T-helper 2 cell treated with Interferon-gamma antibody and Interleukin-4, amounts not matched to agents 100 ng/mL and 5 ng/mL, for 36 hours (primary cell): ENCODE results near the gene OTX1. TPM values are rescaled to one million over a fixed set of nuclear protein-coding genes. Genes with fewer than 3 reads are reported as not detected.
"Not testable (repeated sequence)": the region's sequence is repeated elsewhere in the genome, so short reads cannot be mapped to it uniquely, and the experiment has no call there.

Experiments used
- intact Hi-C: fragments of 100-400 bp; cut with micrococcal nuclease; formaldehyde crosslinking; loops from one replicate; pipeline ENCODE4 v1.15.1; 2023
- total RNA-seq: library from RNA; stranded (reverse); gene quantifications from 2 replicates; pipeline ENCODE4 v1.2.3, GENCODE V29; 2022

OTX1 gene
- not detected in 2 replicates for total RNA-seq

GRCh38 chr2:63050334-63051041 is at the start of gene OTX1:
TSS of gene OTX1 (plus strand) at chr2:63050830. CDS start at chr2:63052991, 2,161 bp downstream.
- intact Hi-C loops, result no loop called here

DNA sequence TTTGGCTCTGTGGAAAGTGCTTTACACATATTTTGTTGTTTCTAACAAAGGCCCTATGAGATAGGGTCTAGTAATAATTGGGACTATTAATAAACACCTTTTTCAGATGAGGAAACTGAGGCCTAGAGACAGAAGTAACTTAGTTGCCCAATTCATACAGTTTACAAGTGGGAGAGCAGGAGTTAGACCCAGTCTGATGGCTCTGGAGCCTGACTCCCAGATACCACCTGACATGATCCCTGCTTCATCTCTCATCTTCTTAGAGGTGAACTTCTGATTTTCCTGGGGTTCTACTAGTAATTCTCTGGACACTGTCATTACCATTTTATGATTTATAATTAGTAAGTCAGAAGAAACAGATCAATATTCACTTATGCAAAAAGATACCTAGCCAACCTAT is 49.1 kb upstream of the OTX1 start:
- intact Hi-C loops, result no loop called here

- intact Hi-C loops, result no loop called here
Observed at GRCh38 chr2:63003351-63003750, 47.3 kb upstream of the OTX1 start.

- intact Hi-C loops, result no loop called here
Observed at GRCh38 chr2:63007813-63008458, 42.7 kb upstream of the OTX1 start.

- intact Hi-C loops, result no loop called here
Observed at GRCh38 chr2:63008838-63009237, 41.8 kb upstream of the OTX1 start.

- intact Hi-C loops, result no loop called here
Observed at GRCh38 chr2:63009490-63009889, 41.1 kb upstream of the OTX1 start.

- intact Hi-C loops, result no loop called here
Observed at GRCh38 chr2:63012541-63012940, 38.1 kb upstream of the OTX1 start.

GRCh38 chr2:63013438-63013837 is 37.2 kb upstream of the OTX1 start:
- intact Hi-C loops, result no loop called here

GRCh38 chr2:63015389-63015788 is 35.2 kb upstream of the OTX1 start:
- intact Hi-C loops, result no loop called here

DNA sequence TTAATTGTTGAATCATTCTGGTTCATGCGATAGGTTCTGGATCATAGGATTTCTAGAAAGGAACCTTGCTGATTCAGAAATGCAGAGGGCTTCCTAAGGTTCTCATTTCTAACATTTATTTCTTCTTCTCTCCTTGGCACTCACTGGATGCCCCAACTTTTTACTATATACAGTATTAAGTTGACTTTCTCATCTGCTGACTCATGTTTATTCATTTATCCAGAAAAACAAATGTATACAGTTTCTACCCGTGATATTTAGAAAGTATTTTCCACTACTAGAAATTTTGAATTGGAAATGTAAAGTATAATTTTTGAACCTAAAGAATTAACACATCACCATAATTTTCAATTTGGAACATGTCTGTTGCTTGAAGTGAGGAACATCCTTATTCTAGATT is 32.2 kb upstream of the OTX1 start:
- intact Hi-C loops, result no loop called here

- intact Hi-C loops, result not testable (repeated sequence)
Observed at GRCh38 chr2:63019686-63020085, 30.9 kb upstream of the OTX1 start.

DNA sequence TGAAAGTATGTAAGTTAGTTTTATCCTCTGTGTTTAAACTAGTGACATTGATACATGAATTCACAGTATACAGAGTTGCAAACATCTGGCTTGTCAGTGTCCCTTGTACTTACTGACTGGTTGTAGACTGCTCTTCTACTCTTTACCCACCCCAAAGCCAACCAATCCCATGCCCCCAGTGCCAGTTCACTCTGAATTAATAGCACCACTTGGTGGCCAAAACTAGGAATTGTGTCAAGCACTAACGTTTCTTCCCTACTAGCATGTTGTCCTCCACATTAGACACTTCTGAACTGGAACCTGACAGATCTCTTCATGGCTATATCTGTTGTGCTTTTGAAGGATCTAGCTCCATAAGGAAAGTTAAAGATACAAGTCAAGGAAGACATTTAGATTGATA is 27.2 kb upstream of the OTX1 start:
- intact Hi-C loops, result no loop called here

DNA sequence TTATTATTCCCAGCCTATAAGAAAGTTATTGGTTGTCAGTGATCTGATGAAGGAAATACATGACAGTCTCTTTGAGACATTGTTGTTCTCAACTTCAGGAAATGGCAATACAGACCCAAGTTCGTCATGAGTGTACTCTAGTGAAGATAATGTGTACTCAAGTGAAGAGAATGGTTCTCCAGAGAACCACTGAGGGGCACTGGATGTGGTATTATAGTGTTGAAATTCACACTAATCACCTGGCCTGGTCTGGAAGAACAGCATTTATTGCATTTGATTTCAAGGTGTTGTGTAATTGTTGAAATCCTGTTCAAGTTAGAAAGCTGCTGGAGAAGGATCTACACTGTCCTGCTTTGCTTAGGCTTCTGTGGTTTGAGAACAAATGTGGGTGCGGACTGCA is 23.4 kb upstream of the OTX1 start:
- intact Hi-C loops, result no loop called here

DNA sequence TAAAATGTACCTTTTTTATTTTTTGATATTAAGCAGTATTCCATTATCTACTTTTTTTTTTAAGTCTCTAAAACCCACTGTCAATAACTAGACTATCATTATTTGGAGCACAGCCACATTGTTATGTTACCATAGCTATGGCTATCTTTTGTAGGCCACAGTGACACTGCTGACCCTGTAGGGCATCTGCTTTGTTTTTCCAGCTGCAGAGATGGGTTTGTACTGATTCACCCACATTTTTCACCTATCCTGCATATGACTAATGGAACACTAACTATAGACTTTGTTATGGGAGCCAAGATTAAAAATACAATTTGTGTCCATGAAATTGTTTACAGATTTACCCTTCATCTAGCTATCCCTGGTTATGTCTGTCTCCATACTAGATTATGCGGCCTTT is 21.6 kb upstream of the OTX1 start:
- intact Hi-C loops, result no loop called here

DNA sequence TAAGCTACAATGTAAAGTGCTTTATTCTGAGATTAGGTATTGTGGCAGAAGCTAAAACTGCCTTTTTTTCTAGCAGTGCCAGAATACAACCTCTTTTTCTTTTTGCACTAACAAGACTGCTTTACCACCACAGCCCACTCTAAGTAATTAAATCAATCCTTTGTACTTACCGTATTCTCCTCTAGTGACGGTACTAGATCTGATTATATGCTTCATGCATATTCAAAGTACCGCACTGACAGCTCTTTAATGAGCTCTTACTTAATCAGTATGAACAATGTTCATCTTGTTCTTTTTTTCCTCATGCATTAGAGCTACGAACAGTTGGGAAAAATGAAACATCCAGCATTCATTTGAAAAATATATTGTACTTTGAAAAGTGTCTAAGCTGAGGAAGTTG is 16.1 kb upstream of the OTX1 start:
- intact Hi-C loops, result no loop called here

DNA sequence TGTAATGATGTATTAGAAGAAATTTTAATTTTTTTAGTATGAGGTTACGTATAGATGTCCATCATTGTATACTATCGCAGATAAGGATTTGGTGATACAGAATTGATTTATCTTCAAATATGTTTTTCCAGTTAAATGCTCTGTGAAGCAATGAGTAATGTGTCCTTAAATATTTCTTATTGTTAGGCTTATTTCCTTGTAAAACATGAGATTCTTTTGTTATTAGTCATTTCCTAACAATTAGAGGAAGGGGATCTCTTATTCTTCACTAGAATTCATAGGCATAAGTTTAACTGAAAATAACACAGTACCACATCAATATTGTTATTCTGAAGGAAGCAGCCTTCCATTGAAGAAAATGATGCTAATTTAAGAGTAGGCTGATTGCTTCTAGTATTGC is 15.5 kb upstream of the OTX1 start:
- intact Hi-C loops, result no loop called here

DNA sequence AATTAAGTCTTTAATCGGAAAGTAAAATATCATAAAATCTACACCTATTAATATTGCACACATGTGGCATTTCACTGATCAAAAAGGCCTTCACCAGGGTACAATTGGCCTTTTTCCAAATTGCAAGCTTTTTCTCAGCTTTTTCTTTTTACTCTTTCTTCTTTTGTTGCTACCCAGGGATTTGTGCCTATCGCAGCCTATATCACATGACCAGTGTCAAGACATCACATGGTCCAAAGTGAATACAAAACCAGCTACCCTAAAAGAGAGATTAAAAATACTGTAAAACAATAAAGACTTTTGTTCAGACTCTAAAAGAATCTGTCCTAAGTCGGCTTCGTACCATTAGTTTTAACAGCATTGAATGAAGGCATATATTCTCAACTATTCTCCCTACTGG is 15.0 kb upstream of the OTX1 start:
- intact Hi-C loops, result no loop called here

DNA sequence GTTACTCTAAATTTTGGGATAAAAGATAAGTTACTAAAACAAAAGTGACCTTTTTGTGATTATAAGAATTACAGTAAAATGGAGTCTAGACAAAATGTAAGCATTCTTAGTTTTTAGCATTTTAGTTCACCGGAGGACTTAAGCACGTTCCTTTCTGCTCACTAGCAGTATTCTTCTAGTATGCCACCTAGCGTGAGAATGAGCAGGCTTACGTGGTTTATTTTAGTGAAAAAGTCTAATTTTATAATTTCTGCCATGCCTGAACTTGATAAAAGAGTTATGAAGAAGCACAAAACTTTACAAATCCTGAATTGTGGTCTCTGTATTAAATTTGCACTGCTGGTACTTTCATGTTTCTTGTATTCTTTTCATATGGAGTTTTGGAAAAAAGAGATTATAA is 12.6 kb upstream of the OTX1 start:
- intact Hi-C loops, result no loop called here

DNA sequence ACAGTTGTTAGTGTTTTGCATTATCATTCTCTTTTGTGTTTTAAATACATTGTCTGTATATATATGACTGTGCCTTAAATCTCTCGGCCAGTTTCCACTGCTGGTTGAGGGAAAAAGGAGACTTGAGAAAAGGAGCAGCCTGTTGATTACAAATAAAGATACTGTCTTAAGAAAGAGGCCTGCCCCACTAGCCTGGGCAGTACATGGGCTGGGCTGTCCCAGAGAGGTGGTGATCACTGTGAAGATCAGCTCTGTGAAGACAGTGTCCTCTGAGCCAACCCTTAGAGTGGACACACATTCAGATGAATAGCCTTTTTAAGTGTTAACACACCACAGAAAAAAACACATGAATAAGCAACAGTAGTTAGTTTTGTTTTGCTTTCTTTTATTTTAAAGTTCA is 10.0 kb upstream of the OTX1 start:
- intact Hi-C loops, result loop anchor here (10.0 kb wide), 1 partner anchor 256 kb away; no protein-coding TSS in a partner anchor

DNA sequence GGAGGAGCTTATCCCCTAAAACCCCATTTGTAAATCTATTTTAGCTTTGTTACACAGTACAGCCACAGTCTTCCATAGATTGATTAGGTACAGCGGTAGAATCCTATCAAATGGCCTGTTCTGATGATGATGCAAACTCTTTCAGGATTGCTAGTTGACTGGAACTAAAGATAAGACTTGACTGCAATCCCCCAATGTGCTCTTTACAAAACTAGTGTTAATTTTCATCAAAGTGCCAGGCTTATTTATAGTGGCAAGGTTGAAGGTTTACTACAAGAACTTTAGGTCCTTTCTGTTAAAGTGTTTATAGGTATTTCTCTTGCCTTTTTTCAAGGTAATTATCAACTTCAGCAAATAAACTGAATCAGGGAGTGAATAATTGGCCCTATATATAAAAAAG is 9.0 kb upstream of the OTX1 start:
- intact Hi-C loops, result loop anchor here (10.0 kb wide), 1 partner anchor 257 kb away; no protein-coding TSS in a partner anchor

GRCh38 chr2:63044362-63045327 is 6.0 kb upstream of the OTX1 start:
- intact Hi-C loops, result loop anchor here (10.0 kb wide), 1 partner anchor 260 kb away; no protein-coding TSS in a partner anchor

DNA sequence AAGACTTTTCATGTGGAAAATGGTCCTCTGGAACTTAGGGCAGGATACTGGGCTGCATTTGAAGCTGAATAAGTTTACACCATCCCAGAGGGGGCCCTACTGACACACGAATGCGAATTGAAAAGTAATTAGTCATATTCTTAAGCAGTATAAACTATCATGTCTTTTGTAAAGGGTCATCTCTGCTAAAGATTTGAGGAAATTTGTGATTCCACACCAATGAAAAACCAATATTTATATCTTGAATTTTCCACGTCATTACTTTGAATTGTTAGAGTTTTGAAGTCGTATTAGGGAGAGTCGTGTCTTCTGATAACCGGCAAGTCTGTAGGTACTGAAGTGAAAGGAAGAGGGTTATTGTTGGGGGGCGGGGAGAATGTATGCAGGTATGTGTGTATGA is 4.1 kb upstream of the OTX1 start:
- intact Hi-C loops, result loop anchor here (10.0 kb wide), 1 partner anchor 262 kb away; no protein-coding TSS in a partner anchor
